HEK293 (cell line): Measurements from ENCODE around the gene BORCS5.

Experiments
- CTCF ChIA-PET: fragments of 350-600 bp; formaldehyde crosslinking; extraction: SDS; loops from one replicate; lab custom pipeline; 2021; ENCODE audit warnings: antibody characterized with exemption; lab: Yijun Ruan, JAX
- POLR2A ChIA-PET: fragments of 300-600 bp; formaldehyde crosslinking; extraction: SDS; loops from one replicate; lab custom pipeline; 2020; ENCODE audit warnings: antibody characterized with exemption, inconsistent platforms; lab: Yijun Ruan, JAX
- H3K27ac ChIP-seq: fragments of 200-500 bp; sonication (Bioruptor generic); 2 replicates; pipeline ENCODE4 v1.5.1; 2014; ENCODE audit warnings: low read depth, low read length, control low read depth, inconsistent platforms; ENCODE audit errors: extremely low read depth
- H3K36me3 ChIP-seq, 2 experiments: fragments of 200-500 bp in 1 of 2; sonication (Bioruptor generic) in 1 of 2; 1 replicate in 1 of 2; 2 replicates in 1 of 2; pipeline ENCODE4 v1.5.1; 2014 to 2017; ENCODE audit warnings: inconsistent platforms in 2 of 2, low read length in 2 of 2; ENCODE audit not compliant: control insufficient read depth in 2 of 2, insufficient read depth in 1 of 2
- H3K4me1 ChIP-seq: fragments of 200-500 bp; sonication (Bioruptor generic); 2 replicates; pipeline ENCODE4 v1.5.1; 2014; ENCODE audit warnings: mild to moderate bottlenecking, low read length, inconsistent platforms; ENCODE audit not compliant: control insufficient read depth, insufficient read depth
- H3K4me3 ChIP-seq: 2 replicates; pipeline ENCODE4 v1.5.1; 2011; ENCODE audit warnings: low read depth, mild to moderate bottlenecking, control low read depth, low read length, moderate library complexity
- H3K9me3 ChIP-seq: fragments of 200-500 bp; sonication (Bioruptor generic); 2 replicates; pipeline ENCODE4 v1.5.1; 2014; ENCODE audit warnings: low read depth, low read length, inconsistent platforms; ENCODE audit not compliant: control insufficient read depth, insufficient read depth
- MZF1 ChIP-seq: fragments of 450-650 bp; formaldehyde crosslinking; IDR thresholded peaks from 2 replicates; pipeline ENCODE4 v1.5.1; 2017; ENCODE audit warnings: missing biosample characterization, missing genetic modification characterization, borderline replicate concordance
- OSR2 ChIP-seq: fragments of 450-650 bp; formaldehyde crosslinking; IDR thresholded peaks from 2 replicates; pipeline ENCODE4 v1.5.1; 2016; ENCODE audit warnings: missing biosample characterization, missing genetic modification characterization
- OVOL3 ChIP-seq: fragments of 450-650 bp; formaldehyde crosslinking; IDR thresholded peaks from 2 replicates; pipeline ENCODE4 v1.5.1; 2016; ENCODE audit warnings: missing biosample characterization, missing genetic modification characterization
- RBAK ChIP-seq: fragments of 450-650 bp; formaldehyde crosslinking; IDR thresholded peaks from 2 replicates; pipeline ENCODE4 v1.5.1; 2016; ENCODE audit warnings: missing biosample characterization, missing genetic modification characterization
- REPIN1 ChIP-seq: fragments of 450-650 bp; formaldehyde crosslinking; IDR thresholded peaks from 2 replicates; pipeline ENCODE4 v1.5.1; 2017; ENCODE audit warnings: missing biosample characterization, missing genetic modification characterization, low read depth
- SALL2 ChIP-seq: fragments of 450-650 bp; formaldehyde crosslinking; IDR thresholded peaks from 2 replicates; pipeline ENCODE4 v1.5.0; 2017; ENCODE audit warnings: missing biosample characterization, mild to moderate bottlenecking, missing genetic modification characterization, borderline replicate concordance
- YY1 ChIP-seq: fragments of 450-650 bp; formaldehyde crosslinking; IDR thresholded peaks from 2 replicates; pipeline ENCODE4 v1.5.1; 2018; ENCODE audit warnings: missing biosample characterization, missing genetic modification characterization
- YY2 ChIP-seq: fragments of 450-650 bp; formaldehyde crosslinking; IDR thresholded peaks from 2 replicates; pipeline ENCODE4 v1.5.1; 2016; ENCODE audit warnings: missing biosample characterization, missing genetic modification characterization
- ZBTB48 ChIP-seq: fragments of 450-650 bp; formaldehyde crosslinking; IDR thresholded peaks from 2 replicates; pipeline ENCODE4 v1.5.1; 2016; ENCODE audit warnings: missing biosample characterization, missing genetic modification characterization
- ZBTB7A ChIP-seq: fragments of 450-650 bp; formaldehyde crosslinking; IDR thresholded peaks from 2 replicates; pipeline ENCODE4 v1.5.1; 2016; ENCODE audit warnings: low read depth, missing biosample characterization, missing genetic modification characterization
- ZNF169 ChIP-seq: fragments of 450-650 bp; formaldehyde crosslinking; IDR thresholded peaks from 2 replicates; pipeline ENCODE4 v1.5.1; 2016; ENCODE audit warnings: missing biosample characterization, missing genetic modification characterization
- ZNF221 ChIP-seq: fragments of 450-650 bp; formaldehyde crosslinking; IDR thresholded peaks from 2 replicates; pipeline ENCODE4 v1.5.1; 2017; ENCODE audit warnings: missing biosample characterization, missing genetic modification characterization, borderline replicate concordance
- ZNF302 ChIP-seq: fragments of 450-650 bp; formaldehyde crosslinking; IDR thresholded peaks from 2 replicates; pipeline ENCODE4 v1.5.1; 2016; ENCODE audit warnings: missing biosample characterization, missing genetic modification characterization, low read depth
- ZNF354C ChIP-seq: fragments of 450-650 bp; formaldehyde crosslinking; IDR thresholded peaks from 2 replicates; pipeline ENCODE4 v1.5.1; 2016; ENCODE audit warnings: missing biosample characterization, missing genetic modification characterization, low read depth, borderline replicate concordance
- ZNF37A ChIP-seq: fragments of 450-650 bp; IDR thresholded peaks from 2 replicates; pipeline ENCODE4 v1.5.1; 2018; ENCODE audit warnings: missing biosample characterization, missing genetic modification characterization
- ZNF426 ChIP-seq: fragments of 450-650 bp; formaldehyde crosslinking; IDR thresholded peaks from 2 replicates; pipeline ENCODE4 v1.5.1; 2017; ENCODE audit warnings: missing biosample characterization, missing genetic modification characterization, mild to moderate bottlenecking, inconsistent platforms, moderate library complexity
- ZNF549 ChIP-seq: fragments of 450-650 bp; IDR thresholded peaks from 2 replicates; pipeline ENCODE4 v1.5.1; 2018; ENCODE audit warnings: missing biosample characterization, missing genetic modification characterization, mild to moderate bottlenecking, inconsistent platforms, moderate library complexity
- ZNF658 ChIP-seq: fragments of 450-650 bp; formaldehyde crosslinking; IDR thresholded peaks from 2 replicates; pipeline ENCODE4; 2016; ENCODE audit warnings: missing biosample characterization, missing genetic modification characterization
- ZNF785 ChIP-seq: fragments of 450-650 bp; formaldehyde crosslinking; IDR thresholded peaks from 2 replicates; pipeline ENCODE4 v1.5.1; 2016; ENCODE audit warnings: missing biosample characterization, missing genetic modification characterization
- TF ChIP-seq, protein P1 (sequence below): fragments of 450-650 bp; formaldehyde crosslinking; IDR thresholded peaks from 2 replicates; pipeline ENCODE4 v1.5.1; 2017; ENCODE audit warnings: missing biosample characterization, mild to moderate bottlenecking, missing genetic modification characterization, moderate library complexity
- TF ChIP-seq, protein P2 (sequence below): fragments of 450-650 bp; formaldehyde crosslinking; IDR thresholded peaks from 2 replicates; pipeline ENCODE4 v1.5.1; 2016; ENCODE audit warnings: missing biosample characterization, missing genetic modification characterization, borderline replicate concordance
- TF ChIP-seq, protein P3 (sequence below): fragments of 450-650 bp; formaldehyde crosslinking; IDR thresholded peaks from 2 replicates; pipeline ENCODE4 v1.5.1; 2016; ENCODE audit warnings: missing biosample characterization, missing genetic modification characterization
- TF ChIP-seq, protein P4 (sequence below): fragments of 450-650 bp; formaldehyde crosslinking; IDR thresholded peaks from 2 replicates; pipeline ENCODE4 v1.5.1; 2016; ENCODE audit warnings: missing biosample characterization, missing genetic modification characterization

Gene BORCS5

DNA sequence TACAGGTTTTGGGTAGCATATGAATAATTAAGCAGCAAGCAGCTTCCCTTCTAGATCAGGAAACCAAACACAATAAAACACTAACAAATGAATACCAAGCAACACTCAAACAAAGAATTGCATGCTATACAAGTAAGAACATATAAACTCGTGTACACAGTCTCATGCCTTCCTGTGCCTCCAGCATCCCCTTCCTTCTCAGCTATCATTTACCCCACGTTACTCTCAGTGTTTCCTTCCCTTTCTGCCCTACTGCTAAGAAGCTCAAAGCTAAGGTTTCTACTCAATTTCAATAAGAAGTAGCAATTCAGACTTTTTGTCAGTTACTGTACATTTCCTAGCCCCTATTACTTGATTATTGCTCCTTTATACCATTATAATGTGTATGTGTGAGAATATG lies 124.8 kb downstream of the BORCS5 start:
- H3K36me3 ChIP-seq = peaks cover 9 to 54% of the 10 kb centered on the region in 2 experiments
- H3K27ac ChIP-seq = no peak overlapping the region
- POLR2A ChIA-PET = no interaction called here
- H3K9me3 ChIP-seq = no peaks in the 10 kb centered on the region
- CTCF ChIA-PET = interaction anchor here (0.7 kb wide), 1 partner anchor 42 kb away, joined by 4 read pairs; no protein-coding TSS in a partner anchor
- H3K4me3 ChIP-seq = no peak overlapping the region
- TF ChIP-seq, protein P1, sequence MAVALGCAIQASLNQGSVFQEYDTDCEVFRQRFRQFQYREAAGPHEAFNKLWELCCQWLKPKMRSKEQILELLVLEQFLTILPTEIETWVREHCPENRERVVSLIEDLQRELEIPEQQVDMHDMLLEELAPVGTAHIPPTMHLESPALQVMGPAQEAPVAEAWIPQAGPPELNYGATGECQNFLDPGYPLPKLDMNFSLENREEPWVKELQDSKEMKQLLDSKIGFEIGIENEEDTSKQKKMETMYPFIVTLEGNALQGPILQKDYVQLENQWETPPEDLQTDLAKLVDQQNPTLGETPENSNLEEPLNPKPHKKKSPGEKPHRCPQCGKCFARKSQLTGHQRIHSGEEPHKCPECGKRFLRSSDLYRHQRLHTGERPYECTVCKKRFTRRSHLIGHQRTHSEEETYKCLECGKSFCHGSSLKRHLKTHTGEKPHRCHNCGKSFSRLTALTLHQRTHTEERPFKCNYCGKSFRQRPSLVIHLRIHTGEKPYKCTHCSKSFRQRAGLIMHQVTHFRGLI (tag by site-specific recombination) = no peak
- TF ChIP-seq ZNF302 = no peak
- TF ChIP-seq, protein P2, sequence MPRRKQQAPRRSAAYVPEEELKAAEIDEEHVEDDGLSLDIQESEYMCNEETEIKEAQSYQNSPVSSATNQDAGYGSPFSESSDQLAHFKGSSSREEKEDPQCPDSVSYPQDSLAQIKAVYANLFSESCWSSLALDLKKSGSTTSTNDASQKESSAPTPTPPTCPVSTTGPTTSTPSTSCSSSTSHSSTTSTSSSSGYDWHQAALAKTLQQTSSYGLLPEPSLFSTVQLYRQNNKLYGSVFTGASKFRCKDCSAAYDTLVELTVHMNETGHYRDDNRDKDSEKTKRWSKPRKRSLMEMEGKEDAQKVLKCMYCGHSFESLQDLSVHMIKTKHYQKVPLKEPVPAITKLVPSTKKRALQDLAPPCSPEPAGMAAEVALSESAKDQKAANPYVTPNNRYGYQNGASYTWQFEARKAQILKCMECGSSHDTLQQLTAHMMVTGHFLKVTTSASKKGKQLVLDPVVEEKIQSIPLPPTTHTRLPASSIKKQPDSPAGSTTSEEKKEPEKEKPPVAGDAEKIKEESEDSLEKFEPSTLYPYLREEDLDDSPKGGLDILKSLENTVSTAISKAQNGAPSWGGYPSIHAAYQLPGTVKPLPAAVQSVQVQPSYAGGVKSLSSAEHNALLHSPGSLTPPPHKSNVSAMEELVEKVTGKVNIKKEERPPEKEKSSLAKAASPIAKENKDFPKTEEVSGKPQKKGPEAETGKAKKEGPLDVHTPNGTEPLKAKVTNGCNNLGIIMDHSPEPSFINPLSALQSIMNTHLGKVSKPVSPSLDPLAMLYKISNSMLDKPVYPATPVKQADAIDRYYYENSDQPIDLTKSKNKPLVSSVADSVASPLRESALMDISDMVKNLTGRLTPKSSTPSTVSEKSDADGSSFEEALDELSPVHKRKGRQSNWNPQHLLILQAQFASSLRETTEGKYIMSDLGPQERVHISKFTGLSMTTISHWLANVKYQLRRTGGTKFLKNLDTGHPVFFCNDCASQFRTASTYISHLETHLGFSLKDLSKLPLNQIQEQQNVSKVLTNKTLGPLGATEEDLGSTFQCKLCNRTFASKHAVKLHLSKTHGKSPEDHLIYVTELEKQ (tag by site-specific recombination) = no peak
- TF ChIP-seq ZNF354C (tag by site-specific recombination) = no peak
- TF ChIP-seq, protein P3, sequence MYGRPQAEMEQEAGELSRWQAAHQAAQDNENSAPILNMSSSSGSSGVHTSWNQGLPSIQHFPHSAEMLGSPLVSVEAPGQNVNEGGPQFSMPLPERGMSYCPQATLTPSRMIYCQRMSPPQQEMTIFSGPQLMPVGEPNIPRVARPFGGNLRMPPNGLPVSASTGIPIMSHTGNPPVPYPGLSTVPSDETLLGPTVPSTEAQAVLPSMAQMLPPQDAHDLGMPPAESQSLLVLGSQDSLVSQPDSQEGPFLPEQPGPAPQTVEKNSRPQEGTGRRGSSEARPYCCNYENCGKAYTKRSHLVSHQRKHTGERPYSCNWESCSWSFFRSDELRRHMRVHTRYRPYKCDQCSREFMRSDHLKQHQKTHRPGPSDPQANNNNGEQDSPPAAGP (tag by site-specific recombination) = no peak
- TF ChIP-seq ZNF658 (tag by site-specific recombination) = no peak
- TF ChIP-seq REPIN1 (tag by site-specific recombination) = no peak
- TF ChIP-seq ZNF785 (tag by site-specific recombination) = no peak
- no peak for TF ChIP-seq ZNF169 (tag by site-specific recombination)
- no peak for TF ChIP-seq MZF1
- TF ChIP-seq ZNF221 = no peak
- no peak for TF ChIP-seq ZNF549 (tag by site-specific recombination)
- TF ChIP-seq ZBTB7A (tag by site-specific recombination) = no peak
- TF ChIP-seq, protein P4, sequence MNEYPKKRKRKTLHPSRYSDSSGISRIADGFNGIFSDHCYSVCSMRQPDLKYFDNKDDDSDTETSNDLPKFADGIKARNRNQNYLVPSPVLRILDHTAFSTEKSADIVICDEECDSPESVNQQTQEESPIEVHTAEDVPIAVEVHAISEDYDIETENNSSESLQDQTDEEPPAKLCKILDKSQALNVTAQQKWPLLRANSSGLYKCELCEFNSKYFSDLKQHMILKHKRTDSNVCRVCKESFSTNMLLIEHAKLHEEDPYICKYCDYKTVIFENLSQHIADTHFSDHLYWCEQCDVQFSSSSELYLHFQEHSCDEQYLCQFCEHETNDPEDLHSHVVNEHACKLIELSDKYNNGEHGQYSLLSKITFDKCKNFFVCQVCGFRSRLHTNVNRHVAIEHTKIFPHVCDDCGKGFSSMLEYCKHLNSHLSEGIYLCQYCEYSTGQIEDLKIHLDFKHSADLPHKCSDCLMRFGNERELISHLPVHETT (tag by site-specific recombination) = no peak
- TF ChIP-seq ZNF426 = no peak
- H3K4me1 ChIP-seq = no peaks in the 10 kb centered on the region

DNA sequence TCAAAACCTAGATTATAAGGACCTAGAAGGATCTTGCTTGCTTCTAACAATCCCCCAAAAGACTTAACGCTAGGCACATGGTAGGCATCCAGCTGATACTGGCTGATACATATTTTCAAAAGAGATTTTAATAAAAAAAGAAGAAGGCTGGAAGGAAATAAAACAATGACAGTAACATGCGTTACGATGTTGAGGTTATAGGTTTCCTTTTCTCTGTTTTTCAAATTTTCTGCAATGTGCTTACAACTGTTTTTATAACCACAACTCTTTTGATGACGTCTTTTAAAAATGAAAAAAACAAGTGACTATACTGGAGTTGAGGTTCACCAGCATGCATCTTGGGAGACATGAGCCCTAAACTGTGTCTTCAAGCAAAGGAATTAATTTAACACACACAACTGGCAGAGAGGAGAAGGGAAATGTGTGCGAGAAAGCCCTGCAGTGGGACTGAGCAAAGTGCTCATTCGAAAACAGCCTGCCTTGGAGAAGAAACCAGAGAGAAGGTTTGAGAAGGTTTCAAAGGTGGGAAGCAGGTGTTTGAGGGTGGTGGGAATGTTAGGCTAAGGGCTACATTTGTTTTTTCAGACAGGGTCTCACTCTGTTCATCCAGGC lies 125.4 kb downstream of the BORCS5 start:
- ChIA-PET POLR2A (no interaction called here), CTCF (no interaction called here)
- no peak overlapping the region for H3K27ac ChIP-seq
- TF ChIP-seq ZNF37A (tag by site-specific recombination) (no peak), ZBTB48 (tag by site-specific recombination) (no peak), YY1 (tag by site-specific recombination) (no peak), SALL2 (tag by site-specific recombination) (no peak), OSR2 (tag by site-specific recombination) (no peak), OVOL3 (tag by site-specific recombination) (no peak), ZNF221 (no peak), YY2 (tag by site-specific recombination) (no peak), RBAK (tag by site-specific recombination) (no peak)
- TF ChIP-seq, protein P3 (tag by site-specific recombination) = no peak
- H3K9me3 ChIP-seq = no peaks in the 10 kb centered on the region
- no peak overlapping the region for H3K4me3 ChIP-seq
- H3K36me3 ChIP-seq = peaks cover 9 to 51% of the 10 kb centered on the region in 2 experiments
- H3K4me1 ChIP-seq = no peaks in the 10 kb centered on the region
